ENCODE results near the gene BOK. TPM values are rescaled to one million over a fixed set of nuclear protein-coding genes. Genes with fewer than 3 reads are reported as not detected.

BOK gene
- total and polyA plus RNA-seq, 9 of the 15 experiments (the other 6 are each of a cell fraction or from before 2014, with no cell fraction given): 0.03 to 3.3 (median 2.0) TPM; not detected in 1

DNA sequence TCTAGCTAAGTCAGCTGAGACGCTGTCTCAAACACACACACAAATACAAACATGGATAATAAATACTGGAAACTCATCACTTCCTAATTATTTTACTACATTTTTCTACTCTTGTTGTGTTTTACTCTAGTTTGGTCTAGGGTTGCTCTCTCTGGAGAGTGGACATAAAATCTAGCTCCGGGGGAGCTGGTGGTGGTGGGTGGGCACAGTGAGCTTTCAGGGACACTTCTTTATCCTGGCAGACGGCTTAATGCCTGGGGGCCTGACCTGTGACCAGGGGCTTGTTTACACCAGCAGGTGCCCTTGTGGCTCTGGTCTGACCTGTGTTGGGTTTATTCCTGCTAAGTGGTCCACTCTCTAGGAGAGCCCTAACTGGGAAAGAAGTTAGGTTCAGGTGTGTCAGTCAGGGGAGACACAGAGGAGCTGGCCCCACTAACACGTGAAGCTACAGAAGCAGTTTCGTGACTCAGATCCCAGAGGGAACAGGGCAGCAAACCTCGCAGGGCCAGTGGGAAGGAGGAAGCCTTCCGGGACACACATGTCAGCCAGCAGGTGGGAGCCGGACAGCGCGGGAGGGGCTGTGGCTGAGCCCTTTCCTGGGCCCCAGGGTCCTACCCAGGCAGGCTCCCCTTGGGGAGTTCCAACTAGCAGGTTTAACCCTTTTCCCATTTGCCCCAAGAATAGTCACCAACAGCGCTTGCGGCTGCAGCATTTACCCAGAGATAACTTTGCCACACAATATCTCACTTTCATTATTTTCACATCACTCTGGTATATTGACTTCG is 22.5 kb upstream of the BOK start:
- no peak overlapping the region for H3K4me2 ChIP-seq (ENCODE audit: insufficient read depth, low read length)
- FAIRE-seq (no peak), DNase-seq (ENCODE audit: extremely low read depth in 1 of 4, low spot score in 3 of 4) (no peak), ATAC-seq (no peak)
- H4K20me1 ChIP-seq (replicated peaks; ENCODE audit: control insufficient read depth, insufficient read depth, low read length): no peaks in the 10 kb centered on the region
- BruUV-seq (replicated peaks): no TSS peak
- in situ Hi-C loops (cut with MboI) (no loop called here), intact Hi-C loops (cut with micrococcal nuclease) (no loop called here)
- H3K4me1 ChIP-seq (replicated peaks in 1 of 2; ENCODE audit: control insufficient read depth in 2 of 2, insufficient read depth in 2 of 2, low read length in 2 of 2): peaks cover 5 to 29% of the 10 kb centered on the region in 2 experiments; a peak in 3 of 5 replicates
- H3K4me3 ChIP-seq: no peak overlapping the region
- peaks cover under 1 to 17% of the 10 kb centered on the region in 2 experiments for H3K27me3 ChIP-seq (ENCODE audit: control insufficient read depth in 2 of 2, insufficient read depth in 2 of 2, low read length in 2 of 2)
- no peaks in the 10 kb centered on the region for H3K36me3 ChIP-seq (ENCODE audit: control insufficient read depth, insufficient read depth, low read length)
- H3K9me1 ChIP-seq (ENCODE audit: control insufficient read depth, insufficient read depth, low read length): no peaks in the 10 kb centered on the region
- H3K27ac ChIP-seq (ENCODE audit: extremely low read depth, low read depth, low read length): no peak overlapping the region
- no peaks in the 10 kb centered on the region for H3K79me2 ChIP-seq (ENCODE audit: control insufficient read depth, insufficient read depth, low read length)
- 0 out of 2 replicates have a peak overlapping the region, but pooled peaks have one; percentile 16 for H2AFZ ChIP-seq (ENCODE audit: low read depth, low read length)
- ChIA-PET CTCF (ENCODE audit: low intra/inter-chr PET ratio) (no interaction called here), POLR2A (no interaction called here)
- H3K9me3 ChIP-seq (replicated peaks; ENCODE audit: control insufficient read depth, insufficient read depth, low read depth, low read length): no peaks in the 10 kb centered on the region
- H3K9ac ChIP-seq (ENCODE audit: insufficient read depth in 1 of 2, low read depth in 2 of 2, low read length in 2 of 2): peak overlapping the region in 1 of 2 experiments; percentile 58; a peak in 1 of 4 replicates
- 27% methylated on average over 9 of the region's 13 CpGs for WGBS (ENCODE audit: insufficient coverage, low coverage, missing lambda C conversion rate)
- TF ChIP-seq, protein P1, sequence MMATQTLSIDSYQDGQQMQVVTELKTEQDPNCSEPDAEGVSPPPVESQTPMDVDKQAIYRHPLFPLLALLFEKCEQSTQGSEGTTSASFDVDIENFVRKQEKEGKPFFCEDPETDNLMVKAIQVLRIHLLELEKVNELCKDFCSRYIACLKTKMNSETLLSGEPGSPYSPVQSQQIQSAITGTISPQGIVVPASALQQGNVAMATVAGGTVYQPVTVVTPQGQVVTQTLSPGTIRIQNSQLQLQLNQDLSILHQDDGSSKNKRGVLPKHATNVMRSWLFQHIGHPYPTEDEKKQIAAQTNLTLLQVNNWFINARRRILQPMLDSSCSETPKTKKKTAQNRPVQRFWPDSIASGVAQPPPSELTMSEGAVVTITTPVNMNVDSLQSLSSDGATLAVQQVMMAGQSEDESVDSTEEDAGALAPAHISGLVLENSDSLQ (IDR thresholded peaks at IDR 0.05): no peak
- TF ChIP-seq KDM4B (IDR thresholded peaks at IDR 0.05; ENCODE audit: borderline replicate concordance in 2 of 2, low read depth in 1 of 2): no peak
- no peak for TF ChIP-seq ZNF324 (CRISPR knock-in tag; IDR thresholded peaks at IDR 0.05)
- TF ChIP-seq, protein P2, sequence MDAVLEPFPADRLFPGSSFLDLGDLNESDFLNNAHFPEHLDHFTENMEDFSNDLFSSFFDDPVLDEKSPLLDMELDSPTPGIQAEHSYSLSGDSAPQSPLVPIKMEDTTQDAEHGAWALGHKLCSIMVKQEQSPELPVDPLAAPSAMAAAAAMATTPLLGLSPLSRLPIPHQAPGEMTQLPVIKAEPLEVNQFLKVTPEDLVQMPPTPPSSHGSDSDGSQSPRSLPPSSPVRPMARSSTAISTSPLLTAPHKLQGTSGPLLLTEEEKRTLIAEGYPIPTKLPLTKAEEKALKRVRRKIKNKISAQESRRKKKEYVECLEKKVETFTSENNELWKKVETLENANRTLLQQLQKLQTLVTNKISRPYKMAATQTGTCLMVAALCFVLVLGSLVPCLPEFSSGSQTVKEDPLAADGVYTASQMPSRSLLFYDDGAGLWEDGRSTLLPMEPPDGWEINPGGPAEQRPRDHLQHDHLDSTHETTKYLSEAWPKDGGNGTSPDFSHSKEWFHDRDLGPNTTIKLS (IDR thresholded peaks at IDR 0.05; ENCODE audit: borderline replicate concordance, low read depth): no peak
- no peak for TF ChIP-seq HMG20A (CRISPR knock-in tag; conservative IDR thresholded peaks at IDR 0.05)
- TF ChIP-seq YBX1 (IDR thresholded peaks at IDR 0.05): no peak
- no peak for TF ChIP-seq PHB2 (IDR thresholded peaks at IDR 0.05; ENCODE audit: low read depth)
- TF ChIP-seq ZNF224 (CRISPR knock-in tag; IDR thresholded peaks at IDR 0.05): no peak
- TF ChIP-seq, protein P3, sequence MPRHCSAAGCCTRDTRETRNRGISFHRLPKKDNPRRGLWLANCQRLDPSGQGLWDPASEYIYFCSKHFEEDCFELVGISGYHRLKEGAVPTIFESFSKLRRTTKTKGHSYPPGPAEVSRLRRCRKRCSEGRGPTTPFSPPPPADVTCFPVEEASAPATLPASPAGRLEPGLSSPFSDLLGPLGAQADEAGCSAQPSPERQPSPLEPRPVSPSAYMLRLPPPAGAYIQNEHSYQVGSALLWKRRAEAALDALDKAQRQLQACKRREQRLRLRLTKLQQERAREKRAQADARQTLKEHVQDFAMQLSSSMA (CRISPR knock-in tag; IDR thresholded peaks at IDR 0.05): no peak
- no peak for TF ChIP-seq ZKSCAN8 (CRISPR knock-in tag; IDR thresholded peaks at IDR 0.05)
- TF ChIP-seq SNIP1 (IDR thresholded peaks at IDR 0.05; ENCODE audit: low read depth): no peak
- TF ChIP-seq BRD9 (IDR thresholded peaks at IDR 0.05; ENCODE audit: low read depth, partially characterized antibody): no peak
- TF ChIP-seq FOXM1 (IDR thresholded peaks at IDR 0.05; ENCODE audit: low read depth): no peak
- TF ChIP-seq FOXM1 (CRISPR knock-in tag; IDR thresholded peaks at IDR 0.05; ENCODE audit: low read depth): no peak
- TF ChIP-seq, protein P4, sequence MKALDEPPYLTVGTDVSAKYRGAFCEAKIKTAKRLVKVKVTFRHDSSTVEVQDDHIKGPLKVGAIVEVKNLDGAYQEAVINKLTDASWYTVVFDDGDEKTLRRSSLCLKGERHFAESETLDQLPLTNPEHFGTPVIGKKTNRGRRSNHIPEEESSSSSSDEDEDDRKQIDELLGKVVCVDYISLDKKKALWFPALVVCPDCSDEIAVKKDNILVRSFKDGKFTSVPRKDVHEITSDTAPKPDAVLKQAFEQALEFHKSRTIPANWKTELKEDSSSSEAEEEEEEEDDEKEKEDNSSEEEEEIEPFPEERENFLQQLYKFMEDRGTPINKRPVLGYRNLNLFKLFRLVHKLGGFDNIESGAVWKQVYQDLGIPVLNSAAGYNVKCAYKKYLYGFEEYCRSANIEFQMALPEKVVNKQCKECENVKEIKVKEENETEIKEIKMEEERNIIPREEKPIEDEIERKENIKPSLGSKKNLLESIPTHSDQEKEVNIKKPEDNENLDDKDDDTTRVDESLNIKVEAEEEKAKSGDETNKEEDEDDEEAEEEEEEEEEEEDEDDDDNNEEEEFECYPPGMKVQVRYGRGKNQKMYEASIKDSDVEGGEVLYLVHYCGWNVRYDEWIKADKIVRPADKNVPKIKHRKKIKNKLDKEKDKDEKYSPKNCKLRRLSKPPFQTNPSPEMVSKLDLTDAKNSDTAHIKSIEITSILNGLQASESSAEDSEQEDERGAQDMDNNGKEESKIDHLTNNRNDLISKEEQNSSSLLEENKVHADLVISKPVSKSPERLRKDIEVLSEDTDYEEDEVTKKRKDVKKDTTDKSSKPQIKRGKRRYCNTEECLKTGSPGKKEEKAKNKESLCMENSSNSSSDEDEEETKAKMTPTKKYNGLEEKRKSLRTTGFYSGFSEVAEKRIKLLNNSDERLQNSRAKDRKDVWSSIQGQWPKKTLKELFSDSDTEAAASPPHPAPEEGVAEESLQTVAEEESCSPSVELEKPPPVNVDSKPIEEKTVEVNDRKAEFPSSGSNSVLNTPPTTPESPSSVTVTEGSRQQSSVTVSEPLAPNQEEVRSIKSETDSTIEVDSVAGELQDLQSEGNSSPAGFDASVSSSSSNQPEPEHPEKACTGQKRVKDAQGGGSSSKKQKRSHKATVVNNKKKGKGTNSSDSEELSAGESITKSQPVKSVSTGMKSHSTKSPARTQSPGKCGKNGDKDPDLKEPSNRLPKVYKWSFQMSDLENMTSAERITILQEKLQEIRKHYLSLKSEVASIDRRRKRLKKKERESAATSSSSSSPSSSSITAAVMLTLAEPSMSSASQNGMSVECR (CRISPR knock-in tag; IDR thresholded peaks at IDR 0.05): no peak

Data from K562 (cell line).